ENCODE measurements around the gene ZNF784.

- TF ChIP-seq CTCF (IDR thresholded peaks at IDR 0.05; ENCODE audit: insufficient read depth, low read length, poor library complexity, severe bottlenecking) (no peak), EZH2phosphoT487 (conservative IDR thresholded peaks at IDR 0.05; ENCODE audit: low read length) (no peak)
These were observed 16.4 kb upstream of the ZNF784 start, which contains the start of gene ZNF580 for GRCh38 chr19:55640577-55641425.

Data from SU-DHL-6 (cell line).